ENCODE results near the gene FNDC1.
"Not testable (repeated sequence)": the region's sequence is repeated elsewhere in the genome, so short reads cannot be mapped to it uniquely, and the experiment has no call there.

The FNDC1 gene

DNA sequence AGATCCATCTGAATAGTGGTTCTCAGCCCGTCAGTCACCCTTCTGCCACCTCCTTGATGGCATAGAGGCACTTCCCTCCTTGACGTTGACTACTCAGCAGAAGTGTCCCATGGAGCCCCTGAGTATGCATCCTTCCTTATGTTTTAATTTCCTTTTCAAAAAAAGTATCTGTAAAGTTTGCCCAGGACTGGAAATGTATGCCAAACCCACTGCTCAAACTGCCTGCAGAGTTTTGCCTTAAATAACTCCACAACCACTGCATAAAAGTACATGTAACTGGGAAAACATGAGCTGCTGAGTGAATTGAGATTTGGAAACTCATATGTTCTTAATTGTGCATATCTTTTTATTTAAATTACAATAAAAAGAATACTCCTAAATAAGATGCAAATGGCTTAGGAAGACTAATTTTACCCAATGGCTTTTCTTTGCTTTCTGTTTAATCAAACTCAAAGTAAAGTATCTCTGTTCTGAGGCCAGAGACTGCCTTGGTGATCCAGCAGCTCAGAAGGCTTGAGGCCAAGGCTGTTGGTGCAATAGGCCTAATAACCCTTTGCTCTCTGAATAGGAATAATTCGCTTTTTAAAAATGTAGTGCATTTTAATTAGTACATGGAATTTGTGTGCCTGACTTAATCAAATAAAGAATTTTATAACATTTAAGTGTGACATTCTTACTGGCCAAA lies 90.4 kb downstream of the FNDC1 start:
- DNase-seq: no peak

DNA sequence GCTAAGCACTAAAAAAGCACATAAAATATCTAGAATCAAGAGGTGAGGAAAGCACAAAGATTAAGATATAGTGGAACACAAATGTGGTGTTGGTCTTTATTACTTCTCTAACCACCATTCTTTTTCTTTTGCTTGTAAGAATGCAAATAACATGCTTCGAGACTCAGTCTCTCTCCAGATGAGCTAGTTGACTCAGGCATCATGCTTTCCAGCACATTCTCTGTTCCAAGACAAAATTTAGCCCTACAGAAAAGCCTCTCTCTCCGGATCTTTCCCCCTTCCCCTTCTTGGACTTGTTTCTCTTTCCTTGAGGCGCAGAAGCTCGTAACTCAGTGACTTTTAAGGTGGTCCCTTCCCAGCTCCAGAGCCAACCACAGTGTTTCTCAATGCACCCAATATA lies 91.0 kb downstream of the FNDC1 start:
- no peak for DNase-seq

DNA sequence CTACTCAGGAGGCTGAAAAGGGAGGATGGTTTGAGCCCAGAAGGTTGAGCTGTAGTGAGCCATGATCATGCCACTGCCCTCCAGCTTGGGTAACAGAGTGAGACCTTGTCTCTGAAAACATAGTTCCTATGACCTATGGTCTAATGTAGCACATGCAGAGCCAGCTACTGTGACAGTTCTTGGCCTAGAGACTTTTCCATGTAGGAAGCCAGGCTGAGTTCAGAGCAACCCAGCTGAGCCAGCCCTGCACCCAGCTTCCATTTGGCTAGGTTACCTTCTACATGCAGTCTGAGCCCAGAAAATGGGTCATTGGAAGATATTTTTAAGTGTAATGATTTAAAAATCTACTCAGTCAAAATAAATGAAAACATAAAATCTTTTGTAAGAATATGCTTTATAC lies 92.8 kb downstream of the FNDC1 start:
- no peak for DNase-seq

DNA sequence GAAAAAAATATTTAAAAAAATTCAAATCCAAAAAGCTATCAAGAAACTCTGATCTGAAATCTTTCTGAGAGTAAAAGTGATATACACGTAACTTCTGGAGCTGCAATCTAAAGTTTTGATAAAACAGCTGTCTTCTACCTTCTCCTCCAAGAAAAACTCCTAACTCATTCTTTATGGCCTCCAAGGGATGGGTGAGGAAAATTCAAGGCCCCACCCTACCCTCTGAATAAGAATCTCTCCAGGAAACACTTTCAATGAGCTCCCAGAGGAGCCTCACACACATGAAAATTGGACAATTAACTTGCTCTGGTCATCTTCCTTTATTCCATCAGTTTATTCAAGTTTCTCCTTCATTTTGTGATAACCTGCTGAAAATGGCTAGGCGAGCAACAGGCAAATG lies 93.4 kb downstream of the FNDC1 start:
- no peak for DNase-seq

DNA sequence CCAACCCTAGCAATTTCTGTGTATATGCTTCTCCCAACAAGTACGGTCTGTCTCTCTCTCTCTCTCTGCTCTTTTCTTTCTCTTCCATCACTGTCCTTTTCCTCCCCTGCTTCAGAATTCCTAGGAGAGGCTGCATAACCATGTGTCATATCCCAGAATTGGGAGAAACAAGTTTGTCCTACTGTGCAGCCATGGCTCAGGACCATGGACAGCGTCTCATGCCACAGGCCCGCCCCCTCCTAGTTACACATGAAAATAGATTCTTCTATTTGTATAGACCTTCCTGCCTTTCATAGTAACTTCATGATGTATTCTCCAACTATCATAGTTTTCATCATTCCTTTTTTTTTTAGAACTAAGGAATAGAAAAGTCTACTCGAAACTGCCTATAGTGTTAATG lies 98.0 kb downstream of the FNDC1 start:
- DNase-seq: no peak

DNA sequence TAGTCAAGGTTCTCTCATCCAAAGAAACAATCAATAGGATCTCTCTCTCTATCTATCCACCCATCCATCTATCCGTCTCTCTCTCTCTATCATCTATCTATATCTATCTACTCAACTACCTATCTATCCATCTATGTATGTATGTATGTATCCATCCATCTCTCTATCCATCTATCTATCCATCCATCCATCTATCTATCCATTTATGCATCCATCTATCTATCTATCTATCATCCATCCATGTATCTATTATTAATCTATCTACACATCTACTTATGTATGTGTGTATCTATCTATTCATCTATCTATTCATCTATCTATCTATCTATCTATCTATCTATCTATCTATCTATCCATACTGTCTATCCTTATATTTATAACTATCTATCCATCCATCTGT lies 99.3 kb downstream of the FNDC1 start:
- DNase-seq: no peak

DNA sequence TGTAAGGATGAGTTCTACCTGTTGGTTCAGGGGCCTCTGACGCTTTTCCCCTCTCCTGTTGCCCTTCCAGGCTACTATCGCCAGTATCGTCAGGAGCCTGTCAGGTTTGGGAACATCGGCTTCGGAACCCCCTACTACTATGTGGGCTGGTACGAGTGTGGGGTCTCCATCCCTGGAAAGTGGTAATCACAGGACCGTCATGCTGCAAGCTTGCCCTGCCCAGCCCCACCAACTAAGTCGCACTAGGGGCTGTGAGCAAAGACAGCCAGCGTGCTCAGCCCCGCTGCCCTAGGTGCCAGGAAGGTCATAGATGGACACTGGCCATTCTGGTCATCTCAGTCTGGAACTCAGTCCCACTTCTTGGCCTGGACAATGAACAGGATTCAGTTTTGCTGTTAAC lies 102.1 kb downstream of the FNDC1 start:
- no peak for DNase-seq

DNA sequence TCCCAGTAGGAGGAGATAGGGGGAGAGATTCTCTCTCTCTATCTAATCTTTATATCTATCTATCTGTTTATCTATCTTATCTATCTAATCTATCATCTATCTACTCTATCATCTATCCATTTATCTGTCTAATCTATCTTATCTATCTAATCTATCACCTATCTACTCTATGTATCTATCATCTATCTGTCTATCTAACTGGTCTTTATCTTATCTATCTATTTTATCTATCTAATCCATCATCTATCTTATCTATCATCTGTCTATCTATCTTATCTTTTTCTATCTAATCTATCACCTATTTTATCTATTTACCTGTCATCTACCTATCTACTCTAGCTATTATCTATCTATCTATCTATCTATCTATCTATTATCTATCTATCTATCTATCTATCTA lies 109.4 kb downstream of the FNDC1 start:
- DNase-seq: no peak

DNA sequence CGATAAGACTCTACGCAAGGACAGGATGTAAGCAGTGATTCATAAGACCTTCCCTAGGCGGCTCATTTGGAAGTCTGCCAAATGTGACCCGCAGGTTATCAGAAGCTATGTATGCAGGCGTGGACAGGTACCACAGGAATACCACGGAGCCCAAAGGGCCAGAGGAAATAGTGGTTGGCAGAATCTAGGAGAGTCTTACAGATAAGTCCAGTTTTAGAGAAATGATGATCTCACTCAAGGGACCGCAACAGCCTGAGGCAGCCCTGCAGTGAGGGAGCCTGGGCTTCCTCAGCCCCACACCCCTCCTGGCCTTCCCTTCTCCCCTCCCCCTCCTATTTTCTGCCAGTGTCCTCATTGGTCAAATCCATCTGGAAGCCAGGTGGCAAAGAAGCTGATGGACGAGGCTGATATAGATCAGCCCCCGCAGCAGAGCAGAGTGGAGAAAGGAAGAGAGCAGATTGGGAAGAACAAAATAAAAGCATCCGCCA lies 110.6 kb downstream of the FNDC1 start:
- DNase-seq: peak; percentile 34

DNA sequence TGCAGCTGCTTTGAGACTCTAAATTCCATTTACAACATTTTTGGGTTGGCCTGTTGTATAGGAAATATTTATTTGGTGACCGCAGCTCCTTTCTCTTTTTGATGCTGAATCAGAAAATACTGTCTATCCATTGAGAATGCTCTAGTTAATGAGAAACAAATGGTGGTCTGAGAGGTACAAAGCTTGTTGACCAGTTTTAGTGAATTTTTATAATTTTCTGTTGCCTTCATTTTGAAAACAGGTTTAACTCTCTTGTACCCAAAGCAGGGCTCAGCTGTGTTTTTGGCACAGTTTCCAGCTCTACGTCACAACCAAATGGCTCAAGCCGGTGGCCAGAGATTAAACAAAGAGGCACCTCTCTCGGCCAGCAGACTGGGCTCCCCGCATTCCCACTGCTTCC lies 113.2 kb downstream of the FNDC1 start:
- no peak for DNase-seq

DNA sequence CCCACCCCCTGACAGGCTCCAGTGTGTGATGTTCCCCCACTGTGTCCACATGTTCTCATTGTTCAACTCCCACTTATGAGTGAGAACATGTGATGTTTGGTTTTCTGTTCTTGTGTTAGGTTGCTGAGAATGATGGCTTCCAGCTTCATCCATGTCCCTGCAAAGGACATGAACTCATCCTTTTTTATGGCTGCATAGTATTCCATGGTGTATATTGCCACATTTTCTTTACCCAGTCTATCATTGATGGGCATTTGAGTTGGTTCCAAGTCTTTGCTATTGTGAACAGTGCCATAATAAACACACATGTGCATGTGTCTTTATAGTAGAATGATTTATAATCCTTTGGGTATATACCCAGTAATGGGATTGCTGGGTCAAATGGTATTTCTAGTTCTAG lies 115.5 kb downstream of the FNDC1 start:
- DNase-seq: not testable (repeated sequence)

DNA sequence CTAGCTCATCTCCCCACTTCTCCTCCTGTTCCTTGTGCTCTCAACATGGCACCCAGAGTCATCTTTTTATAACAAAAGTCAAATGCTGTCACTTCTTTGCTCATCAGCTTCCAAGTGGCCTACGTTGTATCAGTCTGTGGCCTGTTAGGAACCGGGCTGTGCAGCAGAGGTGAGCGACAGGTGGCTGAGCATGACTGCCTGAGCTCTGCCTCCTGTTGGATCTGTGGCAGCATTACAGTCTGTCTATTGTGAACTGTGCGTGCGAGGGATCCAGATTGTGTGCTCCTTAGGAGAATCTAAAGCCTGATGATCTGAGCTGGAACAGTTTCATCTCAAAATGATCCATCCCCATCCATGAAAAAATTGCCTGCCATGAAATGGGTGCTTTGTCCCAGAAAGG lies 129.6 kb downstream of the FNDC1 start:
- DNase-seq: no peak

DNA sequence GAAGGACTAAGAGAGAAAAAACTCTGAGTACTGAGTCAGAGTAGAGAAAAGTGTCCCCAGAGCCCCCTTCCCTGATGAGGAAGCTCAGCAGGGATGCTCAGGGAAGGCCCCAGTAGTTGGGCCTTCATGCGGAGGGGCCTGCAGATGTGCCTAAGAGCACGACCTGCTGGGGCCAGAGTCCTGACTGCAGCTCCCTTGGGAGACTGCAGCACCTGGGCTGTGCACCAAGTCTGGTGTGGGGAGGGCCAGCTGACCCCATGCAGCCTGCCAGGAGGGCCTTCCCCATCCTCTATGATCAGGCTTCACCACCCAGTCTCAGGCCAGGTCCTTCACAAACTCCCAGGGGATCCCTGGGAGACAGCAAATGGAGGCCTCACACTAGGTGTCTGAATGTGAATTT lies 130.4 kb downstream of the FNDC1 start:
- no peak for DNase-seq

DNA sequence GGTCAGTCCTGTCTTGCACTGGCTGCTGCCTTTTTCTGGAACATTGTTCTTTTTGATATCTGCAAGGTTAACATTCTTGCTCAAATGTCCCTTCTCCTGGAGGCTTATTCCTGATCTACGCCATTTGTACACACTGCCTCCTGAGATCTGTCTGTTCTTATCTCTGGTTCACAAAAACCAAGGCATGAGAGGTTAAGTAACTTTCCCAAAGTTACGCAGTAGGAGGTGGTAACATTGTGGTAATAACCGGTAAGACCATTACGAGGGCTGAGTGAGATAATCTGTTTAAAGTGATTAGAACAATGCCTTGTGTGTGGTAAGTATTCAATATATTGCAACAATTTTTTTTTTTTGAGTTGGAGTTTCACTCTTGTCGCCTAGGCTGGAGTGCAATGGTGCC lies 132.1 kb downstream of the FNDC1 start:
- DNase-seq: peak; percentile 39

DNA sequence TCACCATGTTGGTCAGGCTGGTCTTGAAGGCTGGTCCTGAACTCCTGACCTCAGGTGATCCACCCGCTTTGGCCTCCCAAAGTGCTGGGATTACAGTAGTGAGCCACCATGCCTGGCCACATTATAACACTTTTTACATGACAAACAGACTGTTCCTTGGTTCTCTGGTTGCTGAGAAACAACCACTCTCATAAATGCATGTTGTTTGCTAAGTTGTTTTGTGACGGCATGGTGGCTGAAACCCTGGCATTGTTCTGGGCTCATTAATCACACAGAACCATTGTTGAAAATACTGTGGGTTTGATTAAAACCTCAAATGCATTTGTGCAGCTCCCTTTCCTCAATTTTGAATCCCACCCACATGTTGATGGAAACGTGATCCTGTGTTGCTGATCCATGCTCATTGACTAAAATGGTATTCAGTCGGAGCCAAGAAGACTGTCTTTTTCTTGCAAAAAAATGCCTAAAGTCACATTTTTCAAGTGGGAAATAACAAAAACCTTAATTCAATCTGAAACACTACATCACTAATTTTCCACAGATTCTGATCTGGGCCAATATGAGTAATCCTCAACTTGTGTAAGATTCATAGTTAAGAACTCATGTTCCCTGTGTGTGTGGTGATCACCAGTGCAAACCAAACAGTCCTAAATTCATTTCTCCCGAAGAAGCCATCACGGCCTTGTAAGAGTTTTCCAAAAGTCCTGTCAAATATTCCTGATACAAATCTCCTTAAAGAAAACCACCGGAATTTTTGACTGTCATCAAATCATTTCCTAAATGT lies 132.8 kb downstream of the FNDC1 start:
- DNase-seq: no peak

DNA sequence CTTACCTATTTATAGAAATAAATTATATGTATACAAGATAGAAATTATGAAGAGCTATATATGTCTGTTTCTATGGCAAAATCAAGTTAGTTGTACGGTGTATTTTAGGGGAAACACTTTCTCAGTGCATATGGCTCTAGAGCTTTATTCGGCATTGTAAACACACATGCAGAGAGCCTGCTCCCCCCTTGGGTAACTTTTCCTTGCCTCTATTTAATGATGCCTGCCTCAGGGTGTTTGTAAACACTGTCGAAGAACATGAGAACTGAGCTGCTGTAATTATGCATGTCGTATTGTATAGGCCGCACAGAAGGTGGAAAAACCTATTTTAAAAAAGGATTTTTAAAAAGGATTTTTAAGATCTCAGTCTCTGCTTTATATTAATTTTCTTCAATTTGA lies 133.4 kb downstream of the FNDC1 start:
- DNase-seq: no peak

DNA sequence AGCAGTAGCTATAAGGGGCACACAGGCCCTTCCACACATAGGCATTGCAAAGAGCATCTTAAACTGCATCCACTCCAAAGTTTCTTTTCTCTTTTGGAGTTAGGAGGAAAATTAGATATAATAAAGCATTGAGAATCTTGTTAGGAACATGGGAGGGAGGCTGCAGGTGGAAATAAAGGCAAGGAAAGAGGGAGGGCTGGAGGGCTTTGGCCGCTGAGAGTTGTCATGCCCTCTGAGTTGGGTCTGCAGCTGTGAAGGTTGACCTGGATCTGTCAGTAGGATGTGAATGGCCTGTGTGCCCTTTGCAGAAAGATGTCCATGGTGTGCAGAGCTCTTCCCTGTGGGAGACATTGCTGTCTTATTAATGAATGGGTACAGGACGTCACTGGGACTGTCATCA lies 134.0 kb downstream of the FNDC1 start:
- no peak for DNase-seq

DNA sequence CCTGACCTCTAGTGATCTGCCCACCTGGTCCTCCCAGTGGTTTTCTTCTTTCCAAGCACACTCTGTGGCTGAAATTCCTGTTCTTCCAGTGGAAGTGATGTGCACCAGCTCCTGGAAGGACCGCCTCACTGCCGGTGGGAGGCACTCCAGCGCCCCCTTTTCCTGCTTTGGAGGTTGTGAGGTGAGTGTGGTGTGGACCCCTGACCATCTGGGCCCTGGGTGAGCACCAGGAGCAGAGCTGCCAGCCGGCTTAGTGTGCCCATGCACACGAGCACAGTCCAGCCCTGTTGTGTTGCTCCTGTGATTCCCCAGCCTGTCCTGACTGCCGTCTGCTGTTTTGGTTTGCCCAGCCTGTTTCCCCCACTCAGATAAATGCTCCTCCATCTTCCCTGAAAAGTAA lies 134.6 kb downstream of the FNDC1 start:
- DNase-seq: no peak

DNA sequence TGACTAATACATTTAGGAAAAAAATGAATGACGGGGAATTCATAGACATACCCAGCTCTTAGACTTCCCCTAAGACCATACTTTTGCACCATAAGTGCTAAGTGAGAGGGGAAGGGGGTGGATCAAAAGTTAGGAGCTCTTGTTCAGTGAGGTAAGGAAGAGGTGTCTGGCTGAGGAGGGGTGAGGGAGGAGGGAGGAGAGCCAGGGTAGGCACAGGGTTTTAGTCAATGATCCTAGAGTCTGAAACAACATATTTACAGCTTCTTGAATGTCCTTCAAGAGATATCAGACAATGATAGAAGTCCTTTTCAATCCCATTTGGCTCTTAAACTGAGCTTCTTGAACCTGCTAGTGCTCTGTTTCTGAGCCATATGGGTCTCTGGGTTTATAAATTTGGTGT lies 135.4 kb downstream of the FNDC1 start:
- DNase-seq: no peak

DNA sequence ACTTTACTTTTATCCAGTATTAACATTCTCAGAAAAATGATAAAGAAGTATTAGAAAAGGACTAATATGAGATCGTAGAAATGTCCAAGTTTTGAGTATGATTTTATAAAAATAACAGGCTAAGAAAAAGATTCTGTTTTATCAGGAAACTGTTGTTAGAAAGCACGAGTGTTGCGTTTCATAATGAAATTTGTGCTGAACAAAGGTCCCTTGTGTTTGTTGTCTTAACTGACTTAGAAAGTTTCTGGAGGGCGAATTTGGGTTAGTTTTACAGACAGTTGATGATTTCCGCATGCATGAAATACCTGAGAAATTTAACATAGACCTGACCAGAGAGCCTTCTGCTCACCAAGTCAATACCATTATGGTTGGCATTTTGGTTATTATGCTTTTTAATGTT lies 136.0 kb downstream of the FNDC1 start:
- no peak for DNase-seq

DNA sequence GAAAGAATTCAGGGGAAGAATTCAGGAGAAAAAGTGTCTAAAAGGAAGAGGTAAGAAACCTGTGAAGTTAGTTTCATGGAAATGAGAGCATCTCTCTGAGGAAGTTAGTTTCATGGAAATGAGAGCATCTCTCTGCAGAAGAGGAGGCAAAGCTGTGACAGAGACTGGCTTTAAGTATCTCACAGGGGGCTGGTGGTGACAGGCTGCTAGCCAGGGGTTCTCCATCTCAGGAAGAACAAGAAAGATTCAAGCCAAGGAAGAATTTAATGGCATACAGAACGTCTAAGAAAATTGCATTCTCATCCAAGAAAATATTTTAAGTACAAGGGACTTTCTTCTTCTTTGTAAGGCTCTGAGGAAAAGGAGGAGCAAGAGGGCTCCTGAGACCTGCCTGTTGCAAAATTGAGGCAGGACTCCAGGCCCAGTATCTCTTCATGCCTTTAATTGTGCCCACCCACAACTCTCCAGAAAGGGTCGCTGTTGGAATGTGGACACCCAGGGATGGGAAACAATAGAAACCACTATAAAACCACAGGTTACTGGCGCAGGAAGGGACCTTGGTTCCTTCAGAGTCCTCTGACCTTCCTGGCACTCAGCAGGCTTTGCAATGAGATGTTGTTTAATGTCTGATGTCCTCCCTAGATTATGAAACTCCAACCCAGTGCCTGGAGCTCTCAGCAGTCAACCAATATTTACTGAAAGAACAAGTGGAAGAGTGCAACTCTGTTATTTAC lies 136.8 kb downstream of the FNDC1 start:
- no peak for DNase-seq

DNA sequence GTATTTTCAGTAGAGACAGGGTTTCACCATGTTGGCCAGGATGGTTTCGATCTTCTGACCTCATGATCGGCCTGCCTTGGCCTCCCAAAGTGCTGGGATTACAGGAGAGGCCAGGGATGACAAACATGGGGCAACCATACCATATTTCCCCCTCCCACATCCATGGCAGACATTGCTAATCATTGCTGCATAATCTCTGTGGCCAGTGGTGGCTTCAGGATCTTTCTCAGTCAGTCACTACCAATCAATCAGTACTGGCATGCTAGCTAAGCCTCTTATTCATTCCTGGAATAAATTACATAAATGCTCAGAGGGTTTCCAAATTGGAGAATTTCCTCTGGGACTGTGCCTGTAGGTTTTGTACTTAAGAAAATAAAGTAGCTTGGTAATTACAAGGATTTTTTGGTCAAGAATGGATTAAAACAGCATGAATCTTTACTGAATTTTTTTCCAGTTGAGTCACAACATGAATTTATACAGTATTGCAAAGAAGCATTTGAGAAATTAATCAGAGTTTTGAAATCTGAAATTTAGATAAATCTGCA lies 138.1 kb downstream of the FNDC1 start:
- DNase-seq: peak; percentile 4

DNA sequence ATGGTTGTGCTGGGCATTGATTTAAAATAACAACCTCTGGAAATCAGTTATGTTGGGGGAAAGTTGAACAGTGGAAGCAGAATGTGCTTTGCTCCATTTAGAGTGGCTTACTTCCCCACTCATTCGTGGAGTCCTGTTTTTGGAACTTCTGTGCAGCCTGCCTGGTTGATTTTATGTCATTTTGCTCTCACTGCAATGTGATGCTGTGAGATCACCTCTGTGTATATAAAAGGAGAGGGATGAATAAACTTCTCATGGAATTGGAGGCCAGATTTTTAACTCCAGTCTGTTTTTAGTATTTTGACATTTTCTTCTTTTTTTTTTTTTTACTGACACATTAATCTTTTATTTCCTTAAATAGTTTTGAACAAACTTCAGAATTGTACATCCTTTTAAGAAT lies 139.0 kb downstream of the FNDC1 start:
- no peak for DNase-seq

DNA sequence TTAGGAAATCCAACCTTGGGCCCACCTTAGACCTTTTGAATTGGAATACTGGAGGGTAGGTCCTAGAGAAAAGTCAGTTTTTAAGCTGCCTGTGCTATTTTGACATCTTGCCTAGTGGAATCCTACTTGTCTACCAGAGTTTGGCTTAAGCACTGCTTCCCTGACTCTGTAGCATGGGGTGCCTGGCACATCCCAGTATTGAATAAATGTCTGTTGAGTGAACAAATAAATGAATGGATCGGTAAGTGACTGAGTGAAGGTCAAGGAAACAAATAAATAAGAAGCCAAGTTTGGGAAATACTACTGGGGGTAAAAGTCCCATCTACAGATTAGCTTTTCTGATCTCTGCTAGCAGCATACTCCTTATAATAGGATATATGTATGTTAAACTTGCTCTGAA lies 140.5 kb downstream of the FNDC1 start:
- DNase-seq: no peak

All from NCI-H82 (cell line).